OCI-LY1 (cell line): Measurements from ENCODE around the gene CYFIP1.

Experiments used
- H2AFZ ChIP-seq: fragments of 200-600 bp; sonication (generic), shearing (Covaris generic); 2 replicates; pipeline ENCODE4 v1.6.0; 2014; ENCODE audit warnings: antibody characterized with exemption, mild to moderate bottlenecking, low read length
- H3F3A ChIP-seq: fragments of 200-600 bp; sonication (generic), shearing (Covaris generic); 2 replicates; pipeline ENCODE4 v1.6.0; 2014; ENCODE audit warnings: mild to moderate bottlenecking, antibody characterized with exemption, low read length, moderate library complexity; ENCODE audit not compliant: insufficient read depth
- H3K27ac ChIP-seq: fragments of 200-600 bp; sonication (generic); 2 replicates; pipeline ENCODE4 v1.5.1; 2014; ENCODE audit warnings: low read length, mixed run types, mild to moderate bottlenecking, low read depth; ENCODE audit not compliant: poor library complexity, severe bottlenecking
- H3K27me3 ChIP-seq: fragments of 200-600 bp; sonication (generic); 2 replicates; pipeline ENCODE4 v1.6.0; 2014; ENCODE audit warnings: antibody characterized with exemption, mild to moderate bottlenecking, low read length, moderate library complexity; ENCODE audit not compliant: insufficient read depth
- H3K36me3 ChIP-seq: fragments of 200-600 bp; sonication (generic); 2 replicates; pipeline ENCODE4 v1.6.1; 2014; ENCODE audit warnings: mild to moderate bottlenecking, antibody characterized with exemption, low read length, moderate library complexity, mixed read lengths; ENCODE audit not compliant: insufficient read depth
- H3K4me1 ChIP-seq: fragments of 200-600 bp; sonication (generic); 2 replicates; pipeline ENCODE4 v1.5.1; 2014; ENCODE audit warnings: mild to moderate bottlenecking, low read length, moderate library complexity; ENCODE audit not compliant: insufficient read depth, severe bottlenecking
- H3K4me2 ChIP-seq: fragments of 200-600 bp; sonication (generic), shearing (Covaris generic); 2 replicates; pipeline ENCODE4 v1.6.1; 2014; ENCODE audit warnings: low read length
- H3K4me3 ChIP-seq: fragments of 200-600 bp; sonication (generic); 2 replicates; pipeline ENCODE4 v1.5.1; 2014; ENCODE audit warnings: low read length, low read depth, mild to moderate bottlenecking, mixed read lengths; ENCODE audit not compliant: poor library complexity, severe bottlenecking
- H3K79me2 ChIP-seq: fragments of 200-600 bp; shearing (Covaris generic); 2 replicates; pipeline ENCODE4 v1.6.1; 2016; ENCODE audit warnings: mixed run types, low read length, mixed read lengths; ENCODE audit not compliant: insufficient read depth
- H3K9ac ChIP-seq: fragments of 200-600 bp; sonication (generic), shearing (Covaris generic); 2 replicates; pipeline ENCODE4 v1.6.1; 2014; ENCODE audit warnings: mild to moderate bottlenecking, low read length, mixed read lengths
- H3K9me2 ChIP-seq: fragments of 200-600 bp; sonication (generic), shearing (Covaris generic); 2 replicates; pipeline ENCODE4 v1.6.1; 2014; ENCODE audit warnings: low read depth, mild to moderate bottlenecking, low read length, mixed read lengths
- H3K9me3 ChIP-seq: fragments of 200-600 bp; shearing (Covaris generic); 2 replicates; pipeline ENCODE4 v1.6.1; 2014; ENCODE audit warnings: low read length, mixed read lengths
- H4K20me1 ChIP-seq: fragments of 200-600 bp; sonication (generic), shearing (Covaris generic); 2 replicates; pipeline ENCODE4 v1.6.0; 2016; ENCODE audit warnings: mild to moderate bottlenecking, low read length; ENCODE audit not compliant: insufficient read depth
- EZH2 ChIP-seq: fragments of 200-600 bp; sonication (generic), shearing (Covaris generic); IDR thresholded peaks from 2 replicates; pipeline ENCODE4 v1.8.0; 2017; ENCODE audit warnings: borderline replicate concordance, mixed run types, mild to moderate bottlenecking, antibody characterized with exemption, low read length, moderate library complexity, mixed read lengths
- TF ChIP-seq, protein P1 (sequence below): fragments of 200-600 bp; sonication (generic), shearing (Covaris generic); IDR thresholded peaks from 2 replicates; pipeline ENCODE4 v1.5.1; 2017; ENCODE audit warnings: mild to moderate bottlenecking, antibody characterized with exemption, low read length, moderate library complexity, mixed read lengths

CYFIP1 gene

DNA sequence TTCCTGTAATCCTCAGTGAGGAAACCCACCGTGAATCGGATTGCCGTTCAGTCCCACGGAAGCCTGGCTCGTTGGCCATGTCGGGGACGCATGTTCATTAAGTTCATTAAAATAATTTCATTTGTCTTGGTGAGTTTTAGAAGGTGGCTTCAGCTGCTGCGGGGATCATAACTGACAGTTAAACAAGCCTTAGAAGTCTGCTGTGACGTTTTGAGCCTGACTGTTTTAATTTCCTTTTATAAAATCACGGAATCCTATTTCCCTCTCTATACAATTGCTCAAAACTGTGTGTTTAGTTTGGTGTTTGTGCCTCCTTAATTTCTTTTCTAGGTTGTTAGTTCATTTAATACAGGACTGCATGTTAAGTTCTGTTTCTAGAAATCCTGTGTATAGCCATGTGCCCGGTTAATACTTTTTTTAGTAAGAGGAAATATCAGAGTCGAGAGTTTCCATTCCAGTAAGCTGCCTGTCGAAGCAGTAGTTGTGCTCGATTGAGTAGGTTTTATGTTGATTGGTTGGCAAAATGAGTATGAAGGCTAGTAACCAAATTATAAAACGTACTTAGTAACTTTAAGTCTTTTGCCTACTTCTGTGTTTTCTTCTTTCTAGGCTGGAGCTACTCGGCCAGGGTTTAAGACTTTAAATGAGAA, 141.0 kb downstream of the CYFIP1 start:
- H3K27ac ChIP-seq, result peak overlapping the region; percentile 83
- H3K9me2 ChIP-seq, result no peaks in the 10 kb centered on the region
- TF ChIP-seq, protein P1, sequence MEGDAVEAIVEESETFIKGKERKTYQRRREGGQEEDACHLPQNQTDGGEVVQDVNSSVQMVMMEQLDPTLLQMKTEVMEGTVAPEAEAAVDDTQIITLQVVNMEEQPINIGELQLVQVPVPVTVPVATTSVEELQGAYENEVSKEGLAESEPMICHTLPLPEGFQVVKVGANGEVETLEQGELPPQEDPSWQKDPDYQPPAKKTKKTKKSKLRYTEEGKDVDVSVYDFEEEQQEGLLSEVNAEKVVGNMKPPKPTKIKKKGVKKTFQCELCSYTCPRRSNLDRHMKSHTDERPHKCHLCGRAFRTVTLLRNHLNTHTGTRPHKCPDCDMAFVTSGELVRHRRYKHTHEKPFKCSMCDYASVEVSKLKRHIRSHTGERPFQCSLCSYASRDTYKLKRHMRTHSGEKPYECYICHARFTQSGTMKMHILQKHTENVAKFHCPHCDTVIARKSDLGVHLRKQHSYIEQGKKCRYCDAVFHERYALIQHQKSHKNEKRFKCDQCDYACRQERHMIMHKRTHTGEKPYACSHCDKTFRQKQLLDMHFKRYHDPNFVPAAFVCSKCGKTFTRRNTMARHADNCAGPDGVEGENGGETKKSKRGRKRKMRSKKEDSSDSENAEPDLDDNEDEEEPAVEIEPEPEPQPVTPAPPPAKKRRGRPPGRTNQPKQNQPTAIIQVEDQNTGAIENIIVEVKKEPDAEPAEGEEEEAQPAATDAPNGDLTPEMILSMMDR, result no peak
- TF ChIP-seq EZH2, result no peak
- peaks cover 10% of the 10 kb centered on the region for H3K4me1 ChIP-seq
- H3K36me3 ChIP-seq, result peaks cover 23% of the 10 kb centered on the region; the same call in 1 of the 2 replicates
- peak overlapping the region; percentile 83 for H3K9ac ChIP-seq
- no peak overlapping the region for H2AFZ ChIP-seq
- peak overlapping the region; percentile 82 for H3K4me2 ChIP-seq
- H3F3A ChIP-seq, result peaks cover 8% of the 10 kb centered on the region; the same call in 1 of the 2 replicates
- no peaks in the 10 kb centered on the region for H3K9me3 ChIP-seq
- H3K4me3 ChIP-seq, result peak overlapping the region; percentile 87
- H3K27me3 ChIP-seq, result no peaks in the 10 kb centered on the region
- H4K20me1 ChIP-seq, result no peaks in the 10 kb centered on the region
- H3K79me2 ChIP-seq, result peaks cover 44% of the 10 kb centered on the region

DNA sequence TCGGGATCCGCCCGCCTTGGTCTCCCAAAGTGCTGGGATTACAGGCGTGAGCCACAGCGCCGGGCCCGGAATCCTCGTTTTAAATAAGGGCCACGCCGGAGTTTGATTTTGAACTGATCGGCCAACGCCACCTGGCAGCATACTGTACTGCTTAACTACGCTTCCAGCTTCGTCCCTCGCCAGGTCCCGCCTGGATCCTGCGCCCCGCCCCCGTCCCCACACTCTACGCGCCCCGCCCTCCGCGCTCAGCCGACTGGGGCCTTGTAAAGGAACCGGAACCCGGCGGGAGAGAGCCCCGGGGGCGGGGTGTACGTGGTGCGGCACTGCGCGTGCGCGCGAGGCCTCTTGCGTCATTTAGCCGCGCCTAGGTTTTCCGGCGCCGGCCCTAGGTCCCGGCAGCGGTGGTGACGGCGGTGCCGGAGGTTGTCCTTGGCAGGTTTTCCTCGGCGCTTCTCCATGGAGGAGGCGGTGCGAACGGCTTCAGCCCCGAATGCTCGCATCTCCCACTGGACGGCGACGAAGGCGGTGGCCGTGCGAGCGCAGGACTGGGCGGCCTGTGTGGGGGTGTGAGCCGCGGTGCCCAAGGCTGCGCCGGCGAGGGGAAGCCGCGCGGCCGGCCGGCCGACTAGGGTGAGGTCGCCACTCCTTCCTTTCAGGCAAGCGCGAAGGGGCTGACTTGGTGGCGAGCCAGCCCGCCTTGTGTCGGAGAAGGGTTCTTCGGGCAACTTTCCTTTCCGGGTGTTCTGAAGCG, 141.7 kb downstream of the CYFIP1 start, which contains the start of gene NIPA2:
Gene NIPA2 (plus strand): TSS at position 375 of the 751 bp plus-strand sequence. CDS start 13,066 bp downstream, outside the sequence.
- Histone ChIP-seq H3K36me3 (peaks cover 17% of the 10 kb centered on the region; the same call in 1 of the 2 replicates), H3K27me3 (no peaks in the 10 kb centered on the region), H3K9me3 (no peaks in the 10 kb centered on the region), H3K9ac (peak within 1 kb of the TSS; percentile 83), H3K27ac (peak within 1 kb of the TSS; percentile 83), H3K9me2 (no peaks in the 10 kb centered on the region), H3K4me1 (peaks cover 10% of the 10 kb centered on the region), H3F3A (peaks cover 8% of the 10 kb centered on the region; the same call in 1 of the 2 replicates), H4K20me1 (no peaks in the 10 kb centered on the region), H3K4me2 (peak within 1 kb of the TSS; percentile 82), H3K4me3 (peak within 1 kb of the TSS; percentile 87), H3K79me2 (peaks cover 37% of the 10 kb centered on the region), H2AFZ (no peak within 1 kb of the TSS)
- no peak for TF ChIP-seq EZH2
- TF ChIP-seq, protein P1, result no peak

DNA sequence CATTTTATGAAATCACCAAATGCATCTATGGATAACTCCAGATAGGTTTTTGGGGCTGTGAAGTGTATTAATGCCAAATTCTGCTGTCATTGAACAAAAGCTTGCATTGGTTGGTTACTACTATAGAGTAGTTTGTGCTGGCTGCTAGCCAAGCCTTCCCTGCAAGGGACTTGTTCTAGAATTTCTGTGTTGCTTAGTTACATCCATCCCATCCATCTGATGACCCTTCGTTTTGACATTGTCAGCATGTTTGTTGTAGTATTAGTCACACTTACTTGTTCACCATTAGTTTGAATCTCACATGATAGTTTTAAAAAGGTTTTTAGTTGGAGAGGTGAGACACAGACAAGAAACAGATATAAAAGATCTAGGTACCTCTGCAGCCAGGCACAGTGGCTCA, 148.7 kb downstream of the CYFIP1 start:
- TF ChIP-seq, protein P1, result no peak
- TF ChIP-seq EZH2, result no peak

More for the DNA sequence above, 148.7 kb downstream of the CYFIP1 start:
- H4K20me1 ChIP-seq, result no peaks in the 10 kb centered on the region
- H3K4me2 ChIP-seq, result no peak overlapping the region
- H3K79me2 ChIP-seq, result no peaks in the 10 kb centered on the region
- no peak overlapping the region for H2AFZ ChIP-seq
- no peaks in the 10 kb centered on the region; the same call in 1 of the 2 replicates for H3F3A ChIP-seq
- H3K9me3 ChIP-seq, result no peaks in the 10 kb centered on the region
- no peak overlapping the region for H3K27ac ChIP-seq
- H3K27me3 ChIP-seq, result no peaks in the 10 kb centered on the region
- H3K9me2 ChIP-seq, result no peaks in the 10 kb centered on the region
- no peak overlapping the region for H3K4me3 ChIP-seq
- H3K4me1 ChIP-seq, result no peaks in the 10 kb centered on the region
- no peak overlapping the region for H3K9ac ChIP-seq
- peaks cover 25% of the 10 kb centered on the region for H3K36me3 ChIP-seq
